PC-9 (cell line): Measurements from ENCODE around the gene ZNF628.

ENCODE experiments used
- EZH2 ChIP-seq: fragments of 200-600 bp; sonication (generic); IDR thresholded peaks from 2 replicates; pipeline ENCODE4 v1.8.0; 2017; ENCODE audit warnings: antibody characterized with exemption, low read depth
- TF ChIP-seq, protein P1 (sequence below): fragments of 200-600 bp; sonication (generic); conservative IDR thresholded peaks from 2 replicates; pipeline ENCODE4 v1.6.1; 2017; ENCODE audit warnings: mixed run types, antibody characterized with exemption, mild to moderate bottlenecking, moderate library complexity

GRCh38 chr19:55490478-55491432, 14.3 kb downstream of the ZNF628 start:
- TF ChIP-seq EZH2: no peak
- TF ChIP-seq, protein P1, sequence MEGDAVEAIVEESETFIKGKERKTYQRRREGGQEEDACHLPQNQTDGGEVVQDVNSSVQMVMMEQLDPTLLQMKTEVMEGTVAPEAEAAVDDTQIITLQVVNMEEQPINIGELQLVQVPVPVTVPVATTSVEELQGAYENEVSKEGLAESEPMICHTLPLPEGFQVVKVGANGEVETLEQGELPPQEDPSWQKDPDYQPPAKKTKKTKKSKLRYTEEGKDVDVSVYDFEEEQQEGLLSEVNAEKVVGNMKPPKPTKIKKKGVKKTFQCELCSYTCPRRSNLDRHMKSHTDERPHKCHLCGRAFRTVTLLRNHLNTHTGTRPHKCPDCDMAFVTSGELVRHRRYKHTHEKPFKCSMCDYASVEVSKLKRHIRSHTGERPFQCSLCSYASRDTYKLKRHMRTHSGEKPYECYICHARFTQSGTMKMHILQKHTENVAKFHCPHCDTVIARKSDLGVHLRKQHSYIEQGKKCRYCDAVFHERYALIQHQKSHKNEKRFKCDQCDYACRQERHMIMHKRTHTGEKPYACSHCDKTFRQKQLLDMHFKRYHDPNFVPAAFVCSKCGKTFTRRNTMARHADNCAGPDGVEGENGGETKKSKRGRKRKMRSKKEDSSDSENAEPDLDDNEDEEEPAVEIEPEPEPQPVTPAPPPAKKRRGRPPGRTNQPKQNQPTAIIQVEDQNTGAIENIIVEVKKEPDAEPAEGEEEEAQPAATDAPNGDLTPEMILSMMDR: no peak
